ENCODE measurements around the gene SLC22A14.

SLC22A14 gene

GRCh38 chr3:38313263-38313662, 31.2 kb downstream of the SLC22A14 start:
- no peak overlapping the region for H3K4me3 ChIP-seq (ENCODE audit: low read depth, low read length)
- no peak for TF ChIP-seq CTCF (IDR thresholded peaks at IDR 0.05; ENCODE audit: borderline replicate concordance, insufficient read depth, low read depth, low read length)

- no peak for TF ChIP-seq CTCF (IDR thresholded peaks at IDR 0.05; ENCODE audit: borderline replicate concordance, insufficient read depth, low read depth, low read length)
- no peak overlapping the region for H3K4me3 ChIP-seq (ENCODE audit: low read depth, low read length)
Measured at GRCh38 chr3:38313695-38314094, 31.6 kb downstream of the SLC22A14 start.

GRCh38 chr3:38314112-38314763, 32.1 kb downstream of the SLC22A14 start:
- no peak for TF ChIP-seq CTCF (IDR thresholded peaks at IDR 0.05; ENCODE audit: borderline replicate concordance, insufficient read depth, low read depth, low read length)
- H3K4me3 ChIP-seq (ENCODE audit: low read depth, low read length) = no peak overlapping the region

- H3K4me3 ChIP-seq (ENCODE audit: low read depth, low read length) = no peak overlapping the region
- no peak for TF ChIP-seq CTCF (IDR thresholded peaks at IDR 0.05; ENCODE audit: borderline replicate concordance, insufficient read depth, low read depth, low read length)
Measured at GRCh38 chr3:38314764-38315487, 32.8 kb downstream of the SLC22A14 start.

GRCh38 chr3:38315488-38316230, 33.6 kb downstream of the SLC22A14 start:
- no peak for TF ChIP-seq CTCF (IDR thresholded peaks at IDR 0.05; ENCODE audit: borderline replicate concordance, insufficient read depth, low read depth, low read length)
- H3K4me3 ChIP-seq (ENCODE audit: low read depth, low read length) = no peak overlapping the region

- TF ChIP-seq CTCF (IDR thresholded peaks at IDR 0.05; ENCODE audit: borderline replicate concordance, insufficient read depth, low read depth, low read length) = no peak
- H3K4me3 ChIP-seq (ENCODE audit: low read depth, low read length) = no peak overlapping the region
Measured at GRCh38 chr3:38316356-38317191, 34.5 kb downstream of the SLC22A14 start.
